ENCODE results near the gene DCAF10.
"Not testable (repeated sequence)": the region's sequence is repeated elsewhere in the genome, so short reads cannot be mapped to it uniquely, and the experiment has no call there.

DCAF10 gene

DNA sequence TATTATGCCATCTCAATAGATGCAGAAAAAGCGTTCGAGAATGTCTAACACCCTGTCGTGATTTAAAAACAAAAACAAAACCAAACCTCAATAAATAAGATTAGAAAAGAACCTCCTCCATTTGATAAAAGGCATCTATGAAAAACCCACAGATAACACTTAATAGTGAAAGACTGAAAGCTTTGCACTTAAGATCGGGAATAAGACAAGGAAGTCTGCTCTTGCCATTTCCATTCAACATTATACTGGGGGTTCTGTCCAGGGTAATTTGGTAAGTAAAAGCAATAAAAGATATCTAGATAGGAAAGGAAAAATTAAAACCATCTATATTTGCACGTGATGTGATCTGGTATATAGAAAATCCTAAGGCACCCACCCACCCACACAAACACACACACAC lies 8.5 kb upstream of the DCAF10 start:
- DNase-seq, result no peak

DNA sequence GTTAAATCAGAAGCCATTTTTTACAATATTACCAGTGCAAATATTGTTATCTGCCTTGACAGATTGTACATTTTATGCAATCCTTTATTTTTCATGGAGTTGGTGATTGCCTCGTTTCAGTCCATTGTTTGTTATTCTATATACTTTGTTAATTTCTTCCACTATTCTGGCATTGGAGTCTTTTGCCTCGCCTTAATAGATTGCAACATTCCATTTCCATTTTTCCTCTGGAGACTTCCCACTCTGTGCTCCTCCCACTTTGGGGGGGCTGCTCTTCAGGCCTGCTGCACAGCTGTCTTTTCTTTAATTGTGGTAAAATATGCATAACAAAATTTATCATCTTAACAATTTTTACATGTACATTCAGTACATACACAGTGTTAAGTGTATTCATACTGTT lies 4.4 kb upstream of the DCAF10 start:
- no peak for DNase-seq

DNA sequence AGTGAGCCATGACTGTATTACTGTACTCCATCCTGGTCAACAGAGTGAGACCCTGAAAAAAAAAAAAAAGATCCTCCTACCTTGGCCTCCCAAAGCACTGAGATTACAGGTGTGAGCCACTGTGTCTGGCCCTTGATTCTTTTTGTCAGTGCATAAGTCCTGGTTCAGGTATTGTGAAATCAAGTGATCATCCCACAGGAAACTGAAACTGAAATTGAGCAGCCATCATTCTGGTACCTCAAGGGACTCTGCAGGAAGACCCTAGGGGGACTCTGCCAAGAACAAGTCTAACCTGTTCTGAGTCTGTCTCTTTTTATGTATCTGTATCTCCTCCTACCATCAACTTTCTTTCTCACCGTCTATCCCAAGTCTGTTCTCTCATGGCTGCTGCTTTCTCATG lies 1.9 kb upstream of the DCAF10 start:
- no peak for DNase-seq

DNA sequence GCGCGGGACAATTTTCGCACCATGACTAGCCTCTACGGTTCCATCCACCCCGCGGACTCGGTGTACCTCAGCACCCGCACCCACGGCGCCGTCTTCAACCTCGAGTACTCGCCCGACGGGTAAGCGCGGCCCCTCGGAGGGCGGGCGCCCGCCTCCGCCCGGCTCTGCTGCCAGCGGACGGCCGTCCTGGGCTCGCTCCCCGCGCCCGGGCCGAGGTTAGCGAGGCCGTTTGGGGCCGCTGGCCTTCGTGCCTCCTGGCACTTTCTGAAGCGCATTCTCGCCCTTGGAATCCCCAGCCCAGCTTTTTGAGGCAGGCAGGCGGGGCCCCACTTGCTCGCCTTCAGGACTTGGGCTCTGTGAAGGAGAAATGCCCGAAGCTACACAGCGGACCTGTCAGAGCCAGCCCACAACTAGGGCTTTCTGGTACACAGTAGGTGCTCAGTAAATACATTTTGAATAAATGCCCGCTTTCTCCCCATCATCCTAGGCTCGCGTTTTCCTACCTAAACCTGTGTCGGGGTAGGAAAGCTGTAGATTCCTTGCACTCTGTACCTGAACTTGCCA lies 772 bp downstream of the DCAF10 start:
- DNase-seq, result no peak

DNA sequence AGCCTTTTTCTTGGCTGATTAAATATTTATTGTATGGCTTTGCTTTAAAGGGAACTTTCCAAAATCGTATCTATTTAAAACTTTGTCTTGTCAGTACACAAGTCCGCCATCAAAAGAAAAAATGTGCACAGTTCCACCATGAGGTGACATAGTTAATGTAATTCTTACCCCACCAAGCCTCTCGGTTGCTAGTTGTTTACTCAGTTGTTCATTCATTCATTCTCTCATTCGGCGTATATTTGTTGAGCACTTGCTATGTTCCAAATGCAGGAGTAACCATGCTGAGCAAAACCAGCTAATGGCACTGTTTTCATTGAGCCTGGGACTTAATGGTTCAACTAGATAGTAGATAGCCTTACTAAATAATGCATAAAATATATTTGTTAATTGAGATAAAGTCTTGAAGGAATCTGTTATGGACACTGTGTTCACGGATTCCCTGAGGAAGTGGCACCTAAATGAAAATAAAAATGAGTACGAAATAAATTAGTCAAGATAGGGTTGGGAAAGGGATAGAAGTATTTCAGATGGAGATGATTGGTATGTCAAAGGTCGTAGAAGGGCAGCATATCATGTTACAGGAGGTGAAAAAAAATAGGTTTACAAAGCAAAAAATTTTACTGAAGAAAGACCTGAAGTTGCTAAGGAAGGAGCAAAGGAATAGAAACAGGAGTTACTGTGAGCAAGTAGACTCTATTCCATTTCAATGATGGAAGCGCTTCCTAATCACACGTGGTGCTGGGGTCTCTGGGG lies 1.5 kb downstream of the DCAF10 start:
- no peak for DNase-seq

DNA sequence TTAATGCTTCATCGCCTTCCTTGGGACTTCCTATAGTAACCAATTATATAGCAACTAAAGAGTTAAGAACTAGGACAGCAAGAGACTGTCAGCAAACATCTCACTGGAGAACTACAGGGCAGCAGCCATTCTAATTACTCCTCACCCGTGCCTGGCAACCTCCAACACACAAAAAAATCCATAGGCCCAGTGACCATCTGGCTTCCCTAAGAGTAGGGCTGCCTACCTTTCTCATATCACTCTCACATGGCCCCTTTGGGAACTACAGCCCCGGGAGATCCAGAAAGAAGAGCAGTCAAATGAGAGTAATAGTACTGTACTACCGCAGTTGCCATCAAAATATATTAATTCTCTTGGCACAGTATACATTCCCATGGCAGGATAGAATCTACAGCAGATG lies 5.7 kb downstream of the DCAF10 start:
- DNase-seq, result no peak

DNA sequence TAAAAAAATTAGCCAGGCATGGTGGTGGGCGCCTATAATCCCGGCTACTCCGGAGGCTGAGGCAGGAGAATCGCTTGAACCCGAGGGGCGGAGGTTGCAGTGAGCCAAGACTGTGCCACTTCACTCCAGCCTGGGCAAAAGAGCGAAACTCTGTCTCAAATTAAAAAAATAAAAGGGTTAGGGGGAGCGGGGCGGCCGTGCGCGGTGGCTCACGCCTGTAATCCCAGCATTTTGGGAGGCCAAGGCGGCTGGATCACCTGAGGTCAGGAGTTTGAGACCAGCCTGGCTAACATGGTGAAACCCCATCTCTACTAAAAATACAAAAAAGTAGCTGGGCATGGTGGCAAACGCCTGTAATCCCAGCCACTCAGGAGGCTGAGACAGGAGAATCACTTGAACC lies 9.1 kb downstream of the DCAF10 start:
- not testable (repeated sequence) for DNase-seq

DNA sequence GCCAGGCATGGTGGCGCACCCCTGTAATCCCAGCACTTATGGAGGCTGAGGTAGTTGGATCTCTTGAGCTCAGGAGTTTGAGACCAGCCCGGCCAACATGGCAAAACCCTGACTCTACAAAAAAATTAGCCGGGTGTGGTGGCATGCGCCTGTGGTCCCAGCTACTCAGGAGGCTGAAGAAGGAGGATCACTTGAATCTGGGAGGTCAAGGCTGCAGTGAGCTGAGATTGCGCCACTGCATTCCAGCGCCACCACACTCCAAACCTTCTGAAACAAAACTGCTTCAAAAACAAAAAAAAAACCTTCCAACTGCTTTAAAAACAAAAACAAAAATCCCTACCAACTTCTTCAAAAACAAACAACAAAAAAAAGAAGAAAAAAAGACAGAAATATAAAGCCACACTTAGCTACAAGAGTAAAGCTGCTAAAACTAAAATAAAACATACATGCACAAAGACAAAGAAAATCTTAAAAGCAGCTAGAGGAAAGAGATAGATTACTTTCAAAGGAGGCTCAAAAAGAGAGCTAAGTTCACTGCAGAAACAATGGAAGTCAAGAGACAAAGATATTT lies 11.4 kb downstream of the DCAF10 start:
- no peak for DNase-seq

DNA sequence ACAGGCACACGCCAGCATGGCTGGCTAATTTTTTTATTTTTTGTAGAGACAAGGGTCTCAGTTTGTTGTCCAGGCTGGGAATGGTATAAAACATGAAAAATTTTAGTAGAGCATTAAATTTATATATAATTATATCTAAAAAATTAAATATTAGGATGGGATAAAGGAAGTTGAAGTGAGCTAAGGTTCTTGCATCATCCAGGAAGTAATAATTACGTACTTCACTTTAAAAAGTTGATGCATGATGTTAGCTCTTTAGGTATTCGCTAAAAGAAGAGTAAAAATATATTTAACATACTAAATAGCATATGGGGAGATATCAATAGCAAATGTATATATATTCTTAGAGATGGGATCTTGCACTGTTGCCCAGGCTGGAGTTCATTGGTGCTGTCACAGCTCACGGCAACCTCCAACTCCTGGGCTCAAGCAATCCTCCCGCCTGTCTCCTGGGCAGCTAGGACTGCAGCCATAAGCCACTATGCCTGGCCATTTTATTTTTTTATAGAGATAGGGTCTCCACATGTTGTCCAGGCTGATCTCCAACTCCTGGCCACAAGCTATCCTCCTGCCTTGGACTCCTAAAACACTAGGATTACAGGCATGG lies 12.3 kb downstream of the DCAF10 start:
- no peak for DNase-seq

DNA sequence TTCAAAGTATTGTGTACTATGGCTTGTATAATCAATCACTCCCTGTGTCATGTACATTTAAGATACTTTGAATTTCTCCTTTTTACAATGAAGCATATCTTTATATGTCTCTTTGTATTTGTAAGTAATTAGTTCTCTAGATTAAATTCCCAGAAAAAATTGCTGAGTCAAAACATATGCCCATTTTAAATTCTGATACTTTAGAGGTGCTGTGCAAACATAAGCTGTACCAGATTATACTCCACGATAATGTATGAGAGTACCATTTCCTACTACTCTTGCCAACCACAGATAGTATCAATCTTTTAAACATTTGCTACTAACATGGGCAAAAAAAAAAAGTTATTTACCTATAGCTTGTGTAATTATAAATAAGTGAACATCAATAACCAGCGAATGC lies 18.3 kb downstream of the DCAF10 start:
- DNase-seq, result no peak

DNA sequence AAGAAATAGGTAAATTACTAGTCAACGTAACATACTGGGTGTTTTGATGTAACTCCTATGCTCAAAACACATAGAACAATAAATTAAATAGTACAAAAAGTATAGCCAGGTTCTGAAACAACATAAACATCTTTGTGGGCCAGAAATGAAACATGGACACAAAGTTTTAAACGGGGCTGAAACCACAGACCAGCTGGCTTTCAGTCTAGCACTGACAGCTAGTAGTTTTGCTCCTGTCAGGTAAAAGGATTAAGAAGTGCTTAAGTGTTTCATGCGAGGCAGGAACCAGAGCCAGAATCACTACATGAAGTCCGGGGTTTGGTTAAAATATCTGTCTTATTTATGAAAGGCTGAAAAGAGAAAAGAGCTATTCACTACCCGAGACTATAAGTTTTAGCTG lies 19.5 kb downstream of the DCAF10 start:
- DNase-seq, result no peak

DNA sequence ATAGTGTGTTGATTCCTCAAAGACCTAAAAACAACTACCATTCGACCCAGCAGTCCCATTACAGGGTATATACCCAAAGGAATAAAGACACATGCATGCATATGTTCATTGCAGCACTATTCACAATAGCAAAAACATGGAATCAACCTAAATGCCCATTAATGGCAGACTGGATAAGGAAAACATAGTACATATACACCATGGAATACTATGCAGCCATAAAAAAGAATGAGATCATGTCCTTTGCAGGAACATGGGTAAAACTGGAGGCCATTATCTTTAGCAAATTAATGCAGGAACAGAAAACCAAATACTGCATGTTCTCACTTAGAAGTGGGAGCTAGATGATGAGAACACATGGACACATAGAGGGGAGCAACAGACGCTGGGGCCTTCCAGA lies 24.6 kb downstream of the DCAF10 start:
- DNase-seq, result not testable (repeated sequence)

DNA sequence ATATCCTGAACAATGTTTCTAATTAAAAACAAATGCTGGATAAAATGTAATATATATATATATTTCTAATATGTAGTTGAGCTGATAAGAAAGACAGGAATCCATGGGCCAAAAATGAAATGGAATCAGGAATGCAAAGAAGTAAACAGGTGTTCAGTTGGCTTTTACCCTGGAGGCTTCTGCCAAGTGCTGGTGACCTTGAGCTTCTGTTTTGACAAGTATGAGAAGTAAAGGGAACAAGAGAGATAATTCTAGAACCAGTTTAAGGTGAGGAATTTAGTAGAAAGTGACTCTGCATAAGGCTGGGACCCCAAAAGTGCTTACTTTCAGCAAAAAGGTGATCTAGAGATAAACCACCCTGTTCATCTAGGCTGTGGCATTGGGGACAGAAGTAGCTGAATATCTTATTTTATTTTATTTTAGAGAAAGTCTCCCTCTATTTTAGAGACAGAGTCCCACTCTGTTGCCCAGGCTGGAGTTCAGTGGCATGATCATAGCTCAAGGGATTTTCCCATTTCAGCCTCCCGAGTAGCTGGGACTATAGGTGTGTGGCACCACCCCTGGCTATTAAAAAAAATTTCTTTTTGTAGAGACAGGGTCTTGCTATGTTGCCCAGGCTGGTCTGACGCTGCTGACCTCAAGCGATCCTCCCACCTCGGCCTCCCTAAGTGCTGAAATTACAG lies 27.0 kb downstream of the DCAF10 start:
- DNase-seq, result no peak

DNA sequence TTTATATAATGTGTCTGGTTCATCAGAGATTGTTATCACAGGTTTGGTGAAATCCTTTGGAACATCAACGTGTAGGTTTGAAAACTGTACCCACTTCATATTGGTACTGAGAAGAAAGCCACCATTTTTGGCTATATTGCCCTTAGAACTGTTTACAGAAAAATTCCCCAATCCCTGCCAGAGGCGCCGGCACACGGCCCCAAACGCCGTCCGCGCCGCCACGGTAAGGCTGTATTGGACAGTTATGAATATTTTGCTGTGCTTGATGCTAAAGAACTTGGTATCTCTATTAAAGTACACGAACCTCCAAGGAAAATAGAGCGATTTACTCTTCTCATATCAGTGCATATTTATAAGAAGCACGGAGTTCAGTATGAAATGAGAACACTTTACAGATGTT lies 35.2 kb downstream of the DCAF10 start:
- DNase-seq, result no peak

DNA sequence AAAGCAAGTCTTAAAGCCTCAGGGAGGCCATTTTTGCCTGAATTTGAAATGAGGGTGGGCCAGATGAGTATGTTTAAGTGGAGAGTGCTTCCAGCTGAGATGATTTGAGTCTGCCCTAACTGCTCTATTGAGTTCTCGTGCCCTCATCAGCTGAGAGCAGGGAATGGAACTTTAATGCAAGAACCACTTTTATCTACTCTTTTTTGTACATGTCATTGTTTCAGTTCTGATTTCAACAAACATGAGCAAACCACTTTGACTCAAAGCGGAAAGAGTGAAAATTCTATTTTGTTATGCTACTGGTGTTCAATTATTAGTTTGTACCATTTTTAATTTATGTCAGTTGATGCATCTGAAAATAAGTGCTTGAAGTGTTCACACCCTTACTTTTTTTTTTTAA lies 35.8 kb downstream of the DCAF10 start:
- no peak for DNase-seq

DNA sequence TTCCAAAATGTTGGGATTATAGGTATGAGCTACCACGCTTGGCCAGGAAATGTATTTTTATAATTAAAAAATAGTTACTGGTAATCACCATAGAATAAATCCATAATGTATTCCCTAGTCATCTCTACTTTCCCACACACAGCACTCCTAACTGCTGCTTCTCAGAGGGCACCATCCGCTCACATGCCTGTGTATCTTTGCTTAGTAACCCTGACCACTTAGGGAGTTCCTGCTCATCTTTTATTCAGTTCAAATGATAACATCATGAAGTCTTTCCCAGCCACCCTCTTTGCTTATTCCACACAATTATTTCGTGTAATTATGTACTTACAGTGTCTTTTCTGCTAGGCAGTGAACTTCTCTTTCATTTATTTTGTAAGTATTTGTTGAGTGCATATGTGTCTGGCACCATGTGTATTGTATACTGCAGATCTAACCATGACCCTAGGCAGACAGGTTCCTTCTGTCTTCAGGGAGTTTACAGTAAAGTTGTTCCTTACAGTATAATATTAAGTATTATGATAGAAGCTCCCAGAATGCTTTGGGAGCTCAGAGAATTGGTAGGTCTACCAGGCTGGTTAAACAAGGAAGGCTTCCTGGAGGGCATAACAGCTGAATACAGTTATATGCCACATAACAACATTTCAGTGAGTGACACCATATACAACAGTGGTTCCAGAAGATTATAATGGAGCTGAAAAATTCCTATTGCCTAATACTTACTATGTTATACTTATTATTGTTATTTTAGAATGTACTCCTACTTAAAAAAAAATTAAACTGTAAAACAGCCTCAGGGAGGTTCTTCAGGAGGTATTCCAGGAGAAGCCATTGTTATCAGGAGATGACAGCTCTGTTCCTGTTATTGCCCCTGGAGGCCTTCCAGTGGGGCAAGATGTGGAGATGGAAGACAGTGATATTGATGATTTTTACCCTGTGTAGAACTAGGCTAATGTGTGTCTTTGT lies 39.2 kb downstream of the DCAF10 start:
- no peak for DNase-seq

DNA sequence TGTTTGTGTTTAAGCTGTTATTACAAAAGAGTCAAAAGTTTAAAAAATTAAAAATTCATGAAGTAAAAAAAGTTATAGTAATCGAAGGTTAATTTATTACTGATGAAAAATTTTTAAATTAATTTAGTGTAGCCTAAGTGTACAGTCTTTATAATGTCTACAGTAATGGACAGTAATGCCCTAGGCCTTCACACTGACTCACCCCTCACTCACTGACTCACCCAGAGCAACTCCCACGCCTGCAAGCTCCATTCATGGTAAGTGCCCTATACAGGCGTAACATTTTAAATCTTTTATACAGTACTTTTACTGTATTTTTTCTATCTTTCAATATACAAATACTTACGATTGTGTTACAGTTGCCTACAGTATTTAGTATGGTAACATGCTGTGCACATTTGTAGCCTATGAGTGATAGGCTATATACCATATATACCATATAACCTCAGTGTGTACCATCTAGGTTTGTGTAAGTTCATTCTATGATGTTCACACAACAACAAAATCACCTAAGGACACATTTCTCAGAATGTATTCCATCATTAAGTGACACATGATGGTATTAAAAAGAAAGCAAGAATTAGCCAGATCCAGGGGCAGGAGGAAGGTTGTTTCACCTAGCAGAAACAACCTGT lies 40.1 kb downstream of the DCAF10 start:
- no peak for DNase-seq

DNA sequence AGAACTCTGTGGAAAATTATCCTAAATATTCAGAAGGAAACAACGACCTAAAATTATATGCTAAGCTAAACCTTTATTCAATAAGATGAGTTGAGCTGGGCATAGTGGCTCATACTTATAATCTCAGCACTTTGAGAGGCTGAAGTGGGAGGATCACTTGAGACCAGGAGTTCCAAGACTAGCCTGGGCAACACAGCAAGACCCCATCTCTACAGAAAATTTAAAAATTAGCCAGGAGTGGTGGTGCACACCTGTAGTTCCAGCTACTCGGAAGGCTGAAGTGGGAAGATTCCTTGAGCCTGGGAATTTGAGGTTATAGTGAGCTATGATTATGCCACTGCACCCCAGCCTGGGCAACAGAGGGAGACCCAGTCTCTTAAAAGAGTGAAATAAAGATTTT lies 51.6 kb downstream of the DCAF10 start:
- no peak for DNase-seq

DNA sequence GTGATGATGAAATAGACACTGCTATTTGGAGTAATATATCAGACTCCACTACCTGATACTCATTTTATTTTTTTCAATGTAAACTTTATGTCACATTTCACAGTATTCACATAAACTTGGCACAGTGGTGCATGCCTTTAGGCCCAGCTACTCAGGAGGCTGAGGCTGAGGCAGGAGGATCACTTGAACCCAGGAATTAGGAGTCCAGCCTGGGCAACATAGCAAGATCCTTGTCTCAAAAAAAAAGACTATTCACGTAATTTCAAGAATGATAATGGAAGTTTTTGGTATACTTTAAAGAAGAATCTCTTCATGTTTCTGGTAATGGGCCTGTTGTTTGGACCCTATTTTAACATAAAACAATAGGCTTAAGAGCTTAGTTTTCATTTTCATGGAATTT lies 56.0 kb downstream of the DCAF10 start:
- no peak for DNase-seq

DNA sequence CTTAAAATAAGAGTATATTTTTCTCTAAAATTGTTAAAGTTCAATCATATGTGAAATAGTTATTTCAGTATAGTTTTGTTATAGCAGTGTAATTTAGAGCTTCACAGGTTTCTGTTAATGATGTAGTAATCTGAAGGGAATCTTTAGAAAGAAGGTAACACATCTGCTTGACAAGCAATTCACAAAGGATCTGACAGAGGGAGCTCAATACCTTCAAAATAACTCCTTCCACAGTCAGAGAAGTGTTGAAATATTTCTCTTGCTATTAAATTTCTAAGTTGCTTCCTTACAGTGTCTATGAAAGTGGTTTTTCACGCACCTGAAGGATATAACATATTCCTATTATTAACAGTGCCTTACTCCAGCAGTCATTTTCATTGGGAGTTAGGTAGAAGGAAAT lies 58.4 kb downstream of the DCAF10 start:
- DNase-seq, result no peak

DNA sequence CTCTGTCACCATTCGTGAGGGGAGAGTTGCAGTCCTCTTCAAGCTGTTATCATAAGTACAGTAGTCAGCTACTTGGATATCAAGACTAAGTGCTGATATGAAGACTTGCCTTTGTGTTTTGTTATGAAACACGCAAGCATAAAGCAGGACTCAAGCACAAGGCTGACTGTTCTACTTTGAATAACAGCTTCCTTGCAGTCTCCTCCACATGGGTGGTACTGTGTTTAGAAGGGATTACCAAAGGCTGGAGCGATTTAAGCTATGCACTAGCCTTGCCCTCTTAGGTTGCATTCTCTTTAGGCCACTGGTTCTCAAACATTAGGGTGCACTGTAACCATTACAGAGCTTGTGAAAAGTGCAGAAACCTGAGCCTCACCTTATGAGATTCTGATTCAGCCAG lies 61.9 kb downstream of the DCAF10 start:
- no peak for DNase-seq
